SU-DHL-6 (cell line): ENCODE data around the gene PSAPL1.

Experiments
- H2AFZ ChIP-seq: fragments of 200-600 bp; sonication (generic); 2 replicates; pipeline ENCODE4 v1.6.1; 2014; ENCODE audit warnings: low read depth, mild to moderate bottlenecking, moderate library complexity, mixed read lengths, antibody characterized with exemption, low read length; ENCODE audit not compliant: severe bottlenecking
- H3F3A ChIP-seq: fragments of 200-600 bp; shearing (Covaris generic); 2 replicates; pipeline ENCODE4 v1.6.0; 2016; ENCODE audit warnings: antibody characterized with exemption, mild to moderate bottlenecking; ENCODE audit not compliant: insufficient read depth
- H3K27ac ChIP-seq: fragments of 200-600 bp; sonication (generic); 2 replicates; pipeline ENCODE4 v1.5.1; 2016; ENCODE audit warnings: low read depth, mild to moderate bottlenecking, low read length, moderate library complexity, mixed read lengths
- H3K27me3 ChIP-seq: fragments of 200-600 bp; sonication (generic), shearing (Covaris generic); 2 replicates; pipeline ENCODE4 v1.6.0; 2014; ENCODE audit warnings: mild to moderate bottlenecking, low read length
- H3K36me3 ChIP-seq: fragments of 200-600 bp; sonication (generic); 2 replicates; pipeline ENCODE4 v1.6.1; 2014; ENCODE audit warnings: mild to moderate bottlenecking, low read length, mixed read lengths
- H3K4me2 ChIP-seq: fragments of 300-600, 200-600 bp; shearing (Covaris generic), sonication (generic); 2 replicates; pipeline ENCODE4 v1.6.0; 2014; ENCODE audit warnings: low read length, low read depth, mild to moderate bottlenecking; ENCODE audit not compliant: poor library complexity, severe bottlenecking
- H3K4me3 ChIP-seq: fragments of 200-600 bp; sonication (generic); 2 replicates; pipeline ENCODE4 v1.5.1; 2014; ENCODE audit warnings: antibody characterized with exemption, low read length, mild to moderate bottlenecking, mixed read lengths; ENCODE audit not compliant: insufficient read depth, poor library complexity, severe bottlenecking
- H3K79me2 ChIP-seq: fragments of 200-600 bp; sonication (generic); 2 replicates; pipeline ENCODE4 v1.6.1; 2014; ENCODE audit warnings: mild to moderate bottlenecking, low read length, moderate library complexity; ENCODE audit not compliant: insufficient read depth
- H3K9ac ChIP-seq: fragments of 200-600 bp; sonication (generic); 2 replicates; pipeline ENCODE4 v1.7.0; 2014; ENCODE audit warnings: mild to moderate bottlenecking, low read length
- H3K9me2 ChIP-seq: fragments of 200-600 bp; sonication (generic); replicated peaks from 2 replicates; pipeline ENCODE4 v1.6.1; 2014; ENCODE audit warnings: low read length; ENCODE audit not compliant: insufficient read depth
- H3K9me3 ChIP-seq: fragments of 200-600 bp; sonication (generic); 2 replicates; pipeline ENCODE4 v1.6.1; 2014; ENCODE audit warnings: low read length, mixed read lengths; ENCODE audit not compliant: insufficient read depth
- H4K20me1 ChIP-seq: fragments of 200-600 bp; sonication (generic); 2 replicates; pipeline ENCODE4 v1.6.1; 2014; ENCODE audit warnings: low read depth, mild to moderate bottlenecking, antibody characterized with exemption, low read length, moderate library complexity, mixed read lengths
- EZH2phosphoT487 ChIP-seq: fragments of 200-600 bp; sonication (generic), shearing (Covaris generic); conservative IDR thresholded peaks from 2 replicates; pipeline ENCODE4 v1.6.1; 2018; ENCODE audit warnings: mild to moderate bottlenecking, antibody characterized with exemption, low read length, moderate library complexity, mixed read lengths
- TF ChIP-seq, protein P1 (sequence below): fragments of 200-600 bp; sonication (generic); IDR thresholded peaks from one replicate; pipeline ENCODE4 v1.5.1; 2017; ENCODE audit warnings: antibody characterized with exemption, mild to moderate bottlenecking, low read length, moderate library complexity; ENCODE audit not compliant: insufficient read depth, poor library complexity, severe bottlenecking

Gene PSAPL1

DNA sequence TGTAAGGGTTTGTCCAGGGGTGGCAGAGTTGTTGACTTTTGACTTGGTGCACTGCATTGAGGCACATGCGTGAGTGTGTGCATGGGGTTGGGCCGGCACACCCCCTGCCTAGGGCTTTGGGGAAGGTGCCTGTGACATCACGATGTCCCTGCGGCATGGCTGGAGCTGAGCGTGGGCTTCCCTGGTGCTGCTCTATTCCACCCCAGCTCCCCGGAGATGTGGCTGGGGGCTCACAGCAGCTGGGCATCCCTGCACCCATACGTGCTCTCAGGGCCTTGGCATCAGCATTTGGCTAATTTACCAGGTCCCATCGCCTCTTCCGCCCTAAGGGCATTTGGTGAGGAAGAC lies 5.7 kb downstream of the PSAPL1 start:
- Histone ChIP-seq H3F3A (no peaks in the 10 kb centered on the region), H4K20me1 (no peaks in the 10 kb centered on the region), H3K27ac (no peak overlapping the region), H3K79me2 (no peaks in the 10 kb centered on the region), H3K9me2 (no peaks in the 10 kb centered on the region), H3K4me3 (no peak overlapping the region), H3K36me3 (no peaks in the 10 kb centered on the region), H2AFZ (no peak overlapping the region), H3K9me3 (no peaks in the 10 kb centered on the region), H3K9ac (no peak overlapping the region), H3K27me3 (no peaks in the 10 kb centered on the region), H3K4me2 (no peak overlapping the region)
- TF ChIP-seq EZH2phosphoT487: no peak
- TF ChIP-seq, protein P1, sequence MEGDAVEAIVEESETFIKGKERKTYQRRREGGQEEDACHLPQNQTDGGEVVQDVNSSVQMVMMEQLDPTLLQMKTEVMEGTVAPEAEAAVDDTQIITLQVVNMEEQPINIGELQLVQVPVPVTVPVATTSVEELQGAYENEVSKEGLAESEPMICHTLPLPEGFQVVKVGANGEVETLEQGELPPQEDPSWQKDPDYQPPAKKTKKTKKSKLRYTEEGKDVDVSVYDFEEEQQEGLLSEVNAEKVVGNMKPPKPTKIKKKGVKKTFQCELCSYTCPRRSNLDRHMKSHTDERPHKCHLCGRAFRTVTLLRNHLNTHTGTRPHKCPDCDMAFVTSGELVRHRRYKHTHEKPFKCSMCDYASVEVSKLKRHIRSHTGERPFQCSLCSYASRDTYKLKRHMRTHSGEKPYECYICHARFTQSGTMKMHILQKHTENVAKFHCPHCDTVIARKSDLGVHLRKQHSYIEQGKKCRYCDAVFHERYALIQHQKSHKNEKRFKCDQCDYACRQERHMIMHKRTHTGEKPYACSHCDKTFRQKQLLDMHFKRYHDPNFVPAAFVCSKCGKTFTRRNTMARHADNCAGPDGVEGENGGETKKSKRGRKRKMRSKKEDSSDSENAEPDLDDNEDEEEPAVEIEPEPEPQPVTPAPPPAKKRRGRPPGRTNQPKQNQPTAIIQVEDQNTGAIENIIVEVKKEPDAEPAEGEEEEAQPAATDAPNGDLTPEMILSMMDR: no peak

DNA sequence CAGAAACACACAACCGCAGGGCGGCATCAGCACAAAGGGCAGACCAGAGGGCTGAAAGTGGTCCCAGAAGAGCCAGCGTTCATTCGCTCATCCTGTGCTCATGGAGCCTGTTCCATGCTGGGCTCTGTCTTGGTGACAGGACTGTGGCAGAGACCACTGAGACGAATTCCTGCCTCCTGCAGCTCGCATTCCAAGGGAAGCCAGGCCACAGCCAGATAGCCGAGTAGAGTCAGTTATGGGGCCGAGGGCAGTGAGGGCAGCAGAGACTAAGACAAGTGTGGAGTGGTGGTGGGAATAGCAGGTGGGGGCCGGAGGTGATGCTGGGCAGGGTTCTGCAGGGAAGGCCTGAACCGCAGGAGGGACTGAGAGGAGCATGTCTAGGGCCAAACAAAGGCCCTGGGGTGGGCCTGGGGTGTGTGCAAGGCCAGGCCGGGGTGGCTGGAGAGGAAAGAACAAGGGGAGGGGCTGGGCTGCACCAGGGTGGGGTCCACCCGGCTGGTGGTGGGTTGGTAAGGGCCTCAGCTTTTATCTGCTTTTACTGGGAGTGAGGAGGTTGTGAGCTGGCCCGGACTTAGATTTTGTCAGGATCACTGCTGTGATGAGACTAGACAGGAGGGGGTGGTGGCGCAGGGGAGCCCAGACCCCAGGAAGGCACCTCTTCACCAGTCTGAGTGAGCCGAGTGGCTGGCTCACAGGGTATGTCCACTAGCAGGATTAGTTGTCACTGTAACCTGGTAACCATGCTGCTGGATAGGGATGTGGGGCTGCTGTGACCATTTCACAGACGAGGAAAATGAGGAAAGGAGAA lies 6.3 kb downstream of the PSAPL1 start:
- Histone ChIP-seq H3K27ac (no peak overlapping the region), H3K4me3 (no peak overlapping the region), H4K20me1 (no peaks in the 10 kb centered on the region), H3K9me3 (no peaks in the 10 kb centered on the region), H3K27me3 (no peaks in the 10 kb centered on the region), H2AFZ (no peak overlapping the region), H3K36me3 (no peaks in the 10 kb centered on the region), H3K9ac (no peak overlapping the region), H3K79me2 (no peaks in the 10 kb centered on the region), H3K4me2 (no peak overlapping the region), H3K9me2 (no peaks in the 10 kb centered on the region), H3F3A (no peaks in the 10 kb centered on the region)
- TF ChIP-seq, protein P1: no peak
- no peak for TF ChIP-seq EZH2phosphoT487

DNA sequence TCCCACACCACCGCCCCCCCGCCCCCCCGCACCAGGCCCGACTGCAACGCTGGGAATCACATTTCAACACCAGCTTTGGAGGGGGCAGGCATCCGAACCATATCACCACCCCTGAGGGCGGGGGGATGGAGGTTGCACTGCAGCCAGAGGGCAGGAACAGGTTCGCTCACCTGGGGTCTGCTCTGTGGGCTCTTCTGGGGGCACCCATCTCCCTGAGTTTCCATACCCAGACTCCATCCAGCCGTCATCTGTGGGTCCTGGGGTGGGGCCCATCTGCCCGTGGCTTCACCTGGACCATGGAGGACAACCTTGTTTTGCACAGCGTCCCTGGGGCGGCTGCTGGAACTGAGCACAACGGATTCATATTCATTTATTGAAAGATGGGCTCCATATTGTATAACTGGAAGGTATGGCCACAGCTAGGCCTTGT lies 6.9 kb downstream of the PSAPL1 start:
- Histone ChIP-seq H3K27ac (no peak overlapping the region), H3K9ac (no peak overlapping the region), H3K36me3 (no peaks in the 10 kb centered on the region), H3K9me2 (no peaks in the 10 kb centered on the region), H3K4me3 (no peak overlapping the region), H3F3A (no peaks in the 10 kb centered on the region), H3K79me2 (no peaks in the 10 kb centered on the region), H4K20me1 (no peaks in the 10 kb centered on the region), H3K9me3 (no peaks in the 10 kb centered on the region), H3K27me3 (no peaks in the 10 kb centered on the region), H3K4me2 (no peak overlapping the region), H2AFZ (no peak overlapping the region)
- TF ChIP-seq EZH2phosphoT487: no peak
- TF ChIP-seq, protein P1: no peak
